ENCODE results near the gene ZBTB20. TPM values are rescaled to one million over a fixed set of nuclear protein-coding genes. Genes with fewer than 3 reads are reported as not detected.

ZBTB20 gene
- total and polyA plus RNA-seq, 10 of the 15 experiments (the other 5 are each of a cell fraction or from before 2014, with no cell fraction given): 0.20 to 5.5 (median 2.2) TPM

DNA sequence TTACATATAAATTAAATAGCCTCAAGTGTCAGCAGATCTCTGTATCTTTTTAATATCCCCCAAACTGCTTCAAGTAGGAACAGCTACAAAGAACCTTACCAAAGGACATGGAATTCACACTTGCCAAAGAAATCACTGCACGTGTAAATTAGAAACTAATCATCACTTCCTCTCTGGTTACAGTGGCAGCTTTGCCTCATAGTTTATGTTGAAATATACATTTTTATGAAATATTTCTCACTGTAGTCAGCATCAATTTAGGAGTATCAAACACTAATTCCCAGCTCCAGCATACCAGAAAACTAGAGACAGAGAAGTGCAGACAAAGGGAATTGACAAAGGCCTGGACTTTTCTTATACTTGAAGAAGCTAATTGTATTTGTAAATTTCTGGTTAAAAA, 592.4 kb downstream of the ZBTB20 start:
- 50% methylated on average over 1 of the region's 1 CpG for WGBS (ENCODE audit: insufficient coverage, insufficient replicate concordance, low lambda C conversion rate, missing lambda C conversion rate)
- Histone ChIP-seq H3K27ac (ENCODE audit: control insufficient read depth, insufficient read depth) (no peak overlapping the region), H4K20me1 (ENCODE audit: control insufficient read depth, insufficient read depth) (no peaks in the 10 kb centered on the region), H3K9me3 (replicated peaks; ENCODE audit: control insufficient read depth, insufficient read depth, low read length) (no peaks in the 10 kb centered on the region), H3K79me2 (ENCODE audit: control insufficient read depth, insufficient read depth, low read length) (no peaks in the 10 kb centered on the region), H2AFZ (ENCODE audit: control insufficient read depth, low read depth, low read length) (no peak overlapping the region), H3K9ac (ENCODE audit: control insufficient read depth, insufficient read depth, low read length) (no peak overlapping the region), H3K36me3 (ENCODE audit: control insufficient read depth in 2 of 2, insufficient read depth in 2 of 2, low read length in 1 of 2) (no peaks in the 10 kb centered on the region), H3K27me3 (replicated peaks in 1 of 2; ENCODE audit: control insufficient read depth in 2 of 2, insufficient read depth in 2 of 2, low read length in 1 of 2) (no peaks in the 10 kb centered on the region), H3K4me3 (no peak overlapping the region), H3K4me1 (ENCODE audit: control insufficient read depth, insufficient read depth, low read length) (no peaks in the 10 kb centered on the region), H3K4me2 (ENCODE audit: control insufficient read depth, insufficient read depth) (no peak overlapping the region)
- SMC1A ChIA-PET (ENCODE audit: uncharacterized antibody, unreplicated experiment): no interaction called here
- DNase-seq (ENCODE audit: low read depth, low spot score): no peak
- CTCF ChIA-PET: interaction anchor here (1.3 kb wide), 1 partner anchor 12 kb away, joined by 4 read pairs; no protein-coding TSS in a partner anchor
- TF ChIP-seq YY1 (IDR thresholded peaks at IDR 0.05; ENCODE audit: low read depth, low read length) (no peak), ZNF24 (IDR thresholded peaks at IDR 0.05) (no peak), NRF1 (conservative IDR thresholded peaks at IDR 0.05; ENCODE audit: low read depth, low read length) (no peak), SPI1 (IDR thresholded peaks at IDR 0.05; ENCODE audit: borderline replicate concordance, insufficient read depth, low read depth, low read length) (no peak; the same call in 1 of the 2 replicates), FOXM1 (IDR thresholded peaks at IDR 0.05; ENCODE audit: low read depth, low read length) (no peak), PML (IDR thresholded peaks at IDR 0.05; ENCODE audit: low read length) (no peak), RUNX3 (IDR thresholded peaks at IDR 0.05; ENCODE audit: low read length) (no peak), NR2C2 (IDR thresholded peaks at IDR 0.05; ENCODE audit: borderline replicate concordance, control insufficient read depth, insufficient read length, low read depth) (no peak)
- TF ChIP-seq, protein P1, sequence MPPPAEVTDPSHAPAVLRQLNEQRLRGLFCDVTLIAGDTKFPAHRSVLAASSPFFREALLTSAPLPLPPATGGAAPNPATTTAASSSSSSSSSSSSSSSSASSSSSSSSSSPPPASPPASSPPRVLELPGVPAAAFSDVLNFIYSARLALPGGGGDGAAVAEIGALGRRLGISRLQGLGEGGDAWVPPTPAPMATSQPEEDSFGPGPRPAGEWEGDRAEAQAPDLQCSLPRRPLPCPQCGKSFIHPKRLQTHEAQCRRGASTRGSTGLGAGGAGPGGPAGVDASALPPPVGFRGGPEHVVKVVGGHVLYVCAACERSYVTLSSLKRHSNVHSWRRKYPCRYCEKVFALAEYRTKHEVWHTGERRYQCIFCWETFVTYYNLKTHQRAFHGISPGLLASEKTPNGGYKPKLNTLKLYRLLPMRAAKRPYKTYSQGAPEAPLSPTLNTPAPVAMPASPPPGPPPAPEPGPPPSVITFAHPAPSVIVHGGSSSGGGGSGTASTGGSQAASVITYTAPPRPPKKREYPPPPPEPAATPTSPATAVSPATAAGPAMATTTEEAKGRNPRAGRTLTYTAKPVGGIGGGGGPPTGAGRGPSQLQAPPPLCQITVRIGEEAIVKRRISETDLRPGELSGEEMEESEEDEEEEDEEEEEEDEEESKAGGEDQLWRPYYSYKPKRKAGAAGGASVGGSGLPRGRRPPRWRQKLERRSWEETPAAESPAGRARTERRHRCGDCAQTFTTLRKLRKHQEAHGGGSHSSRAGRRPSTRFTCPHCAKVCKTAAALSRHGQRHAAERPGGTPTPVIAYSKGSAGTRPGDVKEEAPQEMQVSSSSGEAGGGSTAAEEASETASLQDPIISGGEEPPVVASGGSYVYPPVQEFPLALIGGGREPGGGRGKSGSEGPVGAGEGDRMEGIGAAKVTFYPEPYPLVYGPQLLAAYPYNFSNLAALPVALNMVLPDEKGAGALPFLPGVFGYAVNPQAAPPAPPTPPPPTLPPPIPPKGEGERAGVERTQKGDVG (CRISPR knock-in tag; IDR thresholded peaks at IDR 0.05): no peak
- TF ChIP-seq, protein P2, sequence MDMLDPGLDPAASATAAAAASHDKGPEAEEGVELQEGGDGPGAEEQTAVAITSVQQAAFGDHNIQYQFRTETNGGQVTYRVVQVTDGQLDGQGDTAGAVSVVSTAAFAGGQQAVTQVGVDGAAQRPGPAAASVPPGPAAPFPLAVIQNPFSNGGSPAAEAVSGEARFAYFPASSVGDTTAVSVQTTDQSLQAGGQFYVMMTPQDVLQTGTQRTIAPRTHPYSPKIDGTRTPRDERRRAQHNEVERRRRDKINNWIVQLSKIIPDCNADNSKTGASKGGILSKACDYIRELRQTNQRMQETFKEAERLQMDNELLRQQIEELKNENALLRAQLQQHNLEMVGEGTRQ (IDR thresholded peaks at IDR 0.05; ENCODE audit: borderline replicate concordance, low read depth, low read length): no peak
- TF ChIP-seq, protein P3, sequence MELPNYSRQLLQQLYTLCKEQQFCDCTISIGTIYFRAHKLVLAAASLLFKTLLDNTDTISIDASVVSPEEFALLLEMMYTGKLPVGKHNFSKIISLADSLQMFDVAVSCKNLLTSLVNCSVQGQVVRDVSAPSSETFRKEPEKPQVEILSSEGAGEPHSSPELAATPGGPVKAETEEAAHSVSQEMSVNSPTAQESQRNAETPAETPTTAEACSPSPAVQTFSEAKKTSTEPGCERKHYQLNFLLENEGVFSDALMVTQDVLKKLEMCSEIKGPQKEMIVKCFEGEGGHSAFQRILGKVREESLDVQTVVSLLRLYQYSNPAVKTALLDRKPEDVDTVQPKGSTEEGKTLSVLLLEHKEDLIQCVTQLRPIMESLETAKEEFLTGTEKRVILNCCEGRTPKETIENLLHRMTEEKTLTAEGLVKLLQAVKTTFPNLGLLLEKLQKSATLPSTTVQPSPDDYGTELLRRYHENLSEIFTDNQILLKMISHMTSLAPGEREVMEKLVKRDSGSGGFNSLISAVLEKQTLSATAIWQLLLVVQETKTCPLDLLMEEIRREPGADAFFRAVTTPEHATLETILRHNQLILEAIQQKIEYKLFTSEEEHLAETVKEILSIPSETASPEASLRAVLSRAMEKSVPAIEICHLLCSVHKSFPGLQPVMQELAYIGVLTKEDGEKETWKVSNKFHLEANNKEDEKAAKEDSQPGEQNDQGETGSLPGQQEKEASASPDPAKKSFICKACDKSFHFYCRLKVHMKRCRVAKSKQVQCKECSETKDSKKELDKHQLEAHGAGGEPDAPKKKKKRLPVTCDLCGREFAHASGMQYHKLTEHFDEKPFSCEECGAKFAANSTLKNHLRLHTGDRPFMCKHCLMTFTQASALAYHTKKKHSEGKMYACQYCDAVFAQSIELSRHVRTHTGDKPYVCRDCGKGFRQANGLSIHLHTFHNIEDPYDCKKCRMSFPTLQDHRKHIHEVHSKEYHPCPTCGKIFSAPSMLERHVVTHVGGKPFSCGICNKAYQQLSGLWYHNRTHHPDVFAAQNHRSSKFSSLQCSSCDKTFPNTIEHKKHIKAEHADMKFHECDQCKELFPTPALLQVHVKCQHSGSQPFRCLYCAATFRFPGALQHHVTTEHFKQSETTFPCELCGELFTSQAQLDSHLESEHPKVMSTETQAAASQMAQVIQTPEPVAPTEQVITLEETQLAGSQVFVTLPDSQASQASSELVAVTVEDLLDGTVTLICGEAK (IDR thresholded peaks at IDR 0.05; ENCODE audit: borderline replicate concordance): no peak
- ATAC-seq: no peak
- intact Hi-C loops (cut with micrococcal nuclease; ENCODE audit: unreplicated experiment): no loop called here
- BruUV-seq (replicated peaks): no TSS peak
- in situ Hi-C loops (cut with MboI): no loop called here
- FAIRE-seq: no peak
- RAD21 ChIA-PET (ENCODE audit: unreplicated experiment): no interaction called here
- POLR2A ChIA-PET: no interaction called here
